ENCODE results near the gene AUNIP. TPM values are rescaled to one million over a fixed set of nuclear protein-coding genes. Genes with fewer than 3 reads are reported as not detected.
A peak's percentile ranks its signal among the peaks of the same experiment; 100 is the strongest.

The AUNIP gene
- total RNA-seq, 1 experiment from 2014 or later: 22.2 TPM

DNA sequence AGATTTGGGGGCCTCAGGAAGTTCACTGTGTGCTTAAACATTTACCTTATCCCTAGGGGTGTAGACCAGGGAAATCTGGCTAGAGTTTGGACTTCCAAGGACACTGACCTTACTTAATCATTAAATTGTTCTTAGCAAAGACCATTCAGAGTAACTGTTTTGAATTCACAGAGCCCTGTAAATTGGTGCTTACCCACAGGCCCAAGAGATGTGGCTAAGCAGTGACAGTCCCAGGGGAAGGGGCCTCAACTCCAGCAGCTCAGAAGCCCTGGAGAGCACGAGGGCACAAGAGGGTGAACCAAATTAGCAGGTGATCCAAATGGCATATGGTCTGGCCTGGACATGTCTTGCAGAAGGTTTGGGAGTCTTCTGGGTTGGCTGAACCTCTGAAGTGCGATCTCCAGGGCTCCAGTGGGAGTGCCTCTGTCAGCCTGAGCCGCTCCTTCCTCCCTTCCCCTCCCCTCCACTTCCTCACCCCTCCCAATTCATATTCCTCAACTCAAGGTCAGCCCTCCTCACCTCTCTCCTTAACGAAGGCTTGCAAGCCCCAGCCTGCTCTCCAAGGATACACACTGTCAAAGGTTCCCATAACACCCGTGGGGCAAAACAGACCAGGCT lies 11.9 kb upstream of the AUNIP start:
- H3K9me3 Mint-ChIP-seq: no peaks in the 10 kb centered on the region
- no peak overlapping the region for H3K56ac ChIP-seq (ENCODE audit: insufficient read length, low read depth, low read length)
- no CpG with 5 or more reads among the region's 5 CpGs for WGBS (ENCODE audit: extremely low coverage, insufficient read length, low lambda C conversion rate)

More for the DNA sequence above, 11.9 kb upstream of the AUNIP start:
- H3T11ph ChIP-seq (ENCODE audit: low read length): no peak overlapping the region
- H3K4ac ChIP-seq (ENCODE audit: low read depth, low read length): no peak overlapping the region
- no peak overlapping the region for H2AK5ac ChIP-seq (ENCODE audit: insufficient read length, low read length)
- H3K23me2 ChIP-seq (ENCODE audit: insufficient read length, low read depth, low read length, poor library complexity, severe bottlenecking): peaks cover 7% of the 10 kb centered on the region
- no peak overlapping the region for H4K5ac ChIP-seq (ENCODE audit: insufficient read length, low read depth, low read length)
- no peak overlapping the region for H4K8ac ChIP-seq (replicated peaks; ENCODE audit: insufficient read length, low read depth, low read length)
- H3K27me3 Mint-ChIP-seq (ENCODE audit: low read depth): peaks cover 5% of the 10 kb centered on the region
- no peak overlapping the region for H3K4me3 Mint-ChIP-seq
- peaks cover 28 to 39% of the 10 kb centered on the region in 2 experiments for H3K4me1 Mint-ChIP-seq
- no peaks in the 10 kb centered on the region for H3K27me3 ChIP-seq (ENCODE audit: insufficient read depth, low read length)
- no peaks in the 10 kb centered on the region for H3K79me2 ChIP-seq (ENCODE audit: insufficient read depth, low read length)
- no peak overlapping the region for H3K23ac ChIP-seq (ENCODE audit: insufficient read length, low read depth, low read length)
- no peak overlapping the region for H2BK5ac ChIP-seq (ENCODE audit: insufficient read length, low read length)
- H3K27ac ChIP-seq (ENCODE audit: insufficient read length, low read depth, low read length): no peak overlapping the region
- H3K18ac ChIP-seq (ENCODE audit: insufficient read length, low read depth, low read length): no peak overlapping the region
- H3K36me3 Mint-ChIP-seq (ENCODE audit: insufficient read depth in 1 of 3, low read depth in 3 of 3): no peaks in the 10 kb centered on the region
- peaks cover 2% of the 10 kb centered on the region; the same call in 1 of the 2 replicates for H3K4me1 ChIP-seq (ENCODE audit: insufficient read depth, low read length)
- H4K20me1 ChIP-seq (ENCODE audit: control insufficient read depth, insufficient read depth, insufficient read length): no peaks in the 10 kb centered on the region
- H3K27ac Mint-ChIP-seq: no peak overlapping the region; a peak in 1 of 7 replicates
- no peak overlapping the region for H3K9ac ChIP-seq (ENCODE audit: extremely low read depth, insufficient read length, low read length)
- no peak overlapping the region for H2BK12ac ChIP-seq (ENCODE audit: insufficient read length, low read depth, low read length)
- H3K4me2 ChIP-seq (ENCODE audit: insufficient read depth, insufficient read length, low read length): peak overlapping the region; percentile 13
- no peak overlapping the region for H4K91ac ChIP-seq (ENCODE audit: insufficient read length, low read depth, low read length)
- H2BK120ac ChIP-seq (ENCODE audit: low read depth, low read length, poor library complexity, severe bottlenecking): no peak overlapping the region
- no peak overlapping the region for H2BK20ac ChIP-seq (ENCODE audit: low read depth, low read length, poor library complexity, severe bottlenecking)
- H2AFZ ChIP-seq (ENCODE audit: low read length): no peak overlapping the region
- DNase-seq: no peak
- no peaks in the 10 kb centered on the region for H3K79me1 ChIP-seq (ENCODE audit: insufficient read depth, low read depth, low read length, poor library complexity, severe bottlenecking)
- H3K14ac ChIP-seq (ENCODE audit: insufficient read depth, low read length): no peak overlapping the region
- no peak overlapping the region for H2BK15ac ChIP-seq (ENCODE audit: low read depth, low read length)
- TF ChIP-seq, protein P1, sequence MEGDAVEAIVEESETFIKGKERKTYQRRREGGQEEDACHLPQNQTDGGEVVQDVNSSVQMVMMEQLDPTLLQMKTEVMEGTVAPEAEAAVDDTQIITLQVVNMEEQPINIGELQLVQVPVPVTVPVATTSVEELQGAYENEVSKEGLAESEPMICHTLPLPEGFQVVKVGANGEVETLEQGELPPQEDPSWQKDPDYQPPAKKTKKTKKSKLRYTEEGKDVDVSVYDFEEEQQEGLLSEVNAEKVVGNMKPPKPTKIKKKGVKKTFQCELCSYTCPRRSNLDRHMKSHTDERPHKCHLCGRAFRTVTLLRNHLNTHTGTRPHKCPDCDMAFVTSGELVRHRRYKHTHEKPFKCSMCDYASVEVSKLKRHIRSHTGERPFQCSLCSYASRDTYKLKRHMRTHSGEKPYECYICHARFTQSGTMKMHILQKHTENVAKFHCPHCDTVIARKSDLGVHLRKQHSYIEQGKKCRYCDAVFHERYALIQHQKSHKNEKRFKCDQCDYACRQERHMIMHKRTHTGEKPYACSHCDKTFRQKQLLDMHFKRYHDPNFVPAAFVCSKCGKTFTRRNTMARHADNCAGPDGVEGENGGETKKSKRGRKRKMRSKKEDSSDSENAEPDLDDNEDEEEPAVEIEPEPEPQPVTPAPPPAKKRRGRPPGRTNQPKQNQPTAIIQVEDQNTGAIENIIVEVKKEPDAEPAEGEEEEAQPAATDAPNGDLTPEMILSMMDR (conservative IDR thresholded peaks at IDR 0.05): no peak
- H3K9me3 ChIP-seq (ENCODE audit: control insufficient read depth, low read depth, low read length): no peaks in the 10 kb centered on the region

Data from H9 (cell line).